HCT116 (cell line): ENCODE data around the gene RNF126. TPM values are rescaled to one million over a fixed set of nuclear protein-coding genes. Genes with fewer than 3 reads are reported as not detected.

Source experiments
- ATAC-seq: fragments of 200-7000 bp; cut with Tn5 transposase; 2 replicates; pipeline ENCODE4 v1.9.1; 2020; ENCODE audit warnings: mild to moderate bottlenecking, moderate library complexity
- BruUV-seq: library from RNA; stranded (reverse); fragments of 400-500 nt; replicated peaks from 2 replicates; lab custom pipeline; 2021; lab: Mats Ljungman, UMichigan
- CTCF ChIA-PET: fragments of 300-600 bp; sonication (Branson Sonifier 250); formaldehyde crosslinking; loops from one replicate; lab custom pipeline; 2021; ENCODE audit warnings: antibody characterized with exemption; lab: Charles Lee
- POLR2A ChIA-PET: fragments of 300-600, 350-600 bp; sonication (Branson Sonifier 250); formaldehyde crosslinking; loops from one replicate; lab custom pipeline; 2021; ENCODE audit warnings: antibody characterized with exemption; lab: Charles Lee
- RAD21 ChIA-PET, 2 experiments: fragments of 300-600 bp; sonication (Branson Sonifier 250); formaldehyde crosslinking; loops; one replicate each; lab custom pipeline; 2023; ENCODE audit warnings: low total read pairs in 2 of 2; ENCODE audit not compliant: uncharacterized antibody in 2 of 2, unreplicated experiment in 2 of 2, low non-redundant PET in 1 of 2; lab: Charles Lee
- DNase-seq: peaks from one replicate; pipeline ENCODE4 v3.0.0-alpha.2; 2010; ENCODE audit warnings: low read depth, low spot score
- H2AFZ ChIP-seq: fragments of 200-600 bp; shearing (Covaris generic), sonication (generic); 2 replicates; pipeline ENCODE4 v1.6.1; 2017; ENCODE audit warnings: low read depth, mixed run types, mixed read lengths, antibody characterized with exemption, low read length; ENCODE audit not compliant: poor library complexity, severe bottlenecking
- H3K27ac ChIP-seq: 2 replicates; pipeline ENCODE4 v1.5.1; 2012; ENCODE audit warnings: low read depth, low read length
- H3K27me3 ChIP-seq: fragments of 200-600 bp; sonication (generic); 2 replicates; pipeline ENCODE4 v1.6.1; 2016; ENCODE audit warnings: mixed run types, low read length, mixed read lengths; ENCODE audit not compliant: insufficient read depth
- H3K36me3 ChIP-seq, 2 experiments: fragments of 200-500 bp in 1 of 2; fragments of 200-600 bp in 1 of 2; sonication (Bioruptor generic) in 1 of 2; sonication (generic) in 1 of 2; 2 replicates each; pipeline versions ENCODE4 v1.5.1 to v1.6.1; 2014 to 2016; ENCODE audit warnings: low read length in 2 of 2, inconsistent platforms in 1 of 2, mixed read lengths in 1 of 2, mixed run types in 1 of 2; ENCODE audit not compliant: insufficient read depth in 2 of 2, control insufficient read depth in 1 of 2
- H3K4me1 ChIP-seq, 2 experiments: fragments of 200-600 bp in 1 of 2; sonication (generic) in 1 of 2; 2 replicates each; pipeline versions ENCODE4 v1.5.1 to v1.6.1; 2012 to 2017; ENCODE audit warnings: low read length in 2 of 2, inconsistent platforms in 1 of 2, mild to moderate bottlenecking in 1 of 2, mixed read lengths in 1 of 2, mixed run types in 1 of 2, moderate library complexity in 1 of 2; ENCODE audit not compliant: insufficient read depth in 2 of 2, control insufficient read depth in 1 of 2
- H3K4me2 ChIP-seq: fragments of 200-600 bp; sonication (generic); 2 replicates; pipeline ENCODE4 v1.6.1; 2017; ENCODE audit warnings: mixed run types, low read length, mixed read lengths
- H3K4me3 ChIP-seq, 2 experiments: fragments of 200-600 bp in 1 of 2; sonication (generic) in 1 of 2; replicated peaks in 1 of 2; 2 replicates each; pipeline ENCODE4 v1.5.1; 2011 to 2016; ENCODE audit warnings: low read length in 2 of 2, control low read depth in 1 of 2, low read depth in 1 of 2, mild to moderate bottlenecking in 1 of 2, mixed read lengths in 1 of 2, mixed run types in 1 of 2
- H3K79me2 ChIP-seq: fragments of 200-600 bp; sonication (generic); 2 replicates; pipeline ENCODE4 v1.6.1; 2017; ENCODE audit warnings: mild to moderate bottlenecking, mixed run types, low read length, moderate library complexity, mixed read lengths; ENCODE audit not compliant: insufficient read depth
- H3K9ac ChIP-seq: fragments of 200-600 bp; sonication (generic); 2 replicates; pipeline ENCODE4 v1.6.1; 2016; ENCODE audit warnings: low read length, mixed read lengths
- H3K9me2 ChIP-seq: fragments of 200-600 bp; sonication (generic), shearing (Covaris generic); 2 replicates; pipeline ENCODE4 v1.6.1; 2017; ENCODE audit warnings: mixed run types, mild to moderate bottlenecking, moderate library complexity; ENCODE audit not compliant: insufficient read depth
- H3K9me3 ChIP-seq, 2 experiments: fragments of 200-500 bp in 1 of 2; fragments of 200-600 bp in 1 of 2; sonication (Bioruptor generic) in 1 of 2; sonication (generic) in 1 of 2; 2 replicates each; pipeline ENCODE4 v1.6.1; 2014 to 2017; ENCODE audit warnings: low read length in 2 of 2, mixed read lengths in 2 of 2, inconsistent platforms in 1 of 2, low read depth in 1 of 2, mild to moderate bottlenecking in 1 of 2, mixed run types in 1 of 2, moderate library complexity in 1 of 2; ENCODE audit not compliant: control insufficient read depth in 1 of 2, insufficient read depth in 1 of 2
- H4K20me1 ChIP-seq: fragments of 200-600 bp; sonication (generic), shearing (Covaris generic); 2 replicates; pipeline ENCODE4 v1.6.1; 2017; ENCODE audit warnings: mixed run types, mild to moderate bottlenecking, moderate library complexity; ENCODE audit not compliant: insufficient read depth
- CEBPB ChIP-seq: IDR thresholded peaks from 2 replicates; pipeline ENCODE4 v1.6.1; 2012; ENCODE audit warnings: low read depth
- EGR1 ChIP-seq: IDR thresholded peaks from 2 replicates; pipeline ENCODE4 v1.6.1; 2012; ENCODE audit warnings: low read depth
- ELF1 ChIP-seq: IDR thresholded peaks from 2 replicates; pipeline ENCODE4 v1.6.1; 2012; ENCODE audit warnings: low read depth, borderline replicate concordance
- EZH2 ChIP-seq: fragments of 200-600 bp; sonication (generic); IDR thresholded peaks from 2 replicates; pipeline ENCODE4 v1.6.1; 2017; ENCODE audit warnings: antibody characterized with exemption, mixed run types
- FOSL1 ChIP-seq: IDR thresholded peaks from 2 replicates; pipeline ENCODE4 v1.6.1; 2012; ENCODE audit warnings: low read depth
- JUND ChIP-seq: IDR thresholded peaks from 2 replicates; pipeline ENCODE4 v1.6.1; 2012
- POLR2AphosphoS5 ChIP-seq: IDR thresholded peaks from 2 replicates; pipeline ENCODE4 v1.6.1; 2011; ENCODE audit warnings: mild to moderate bottlenecking, low read depth, low read length, moderate library complexity
- RAD21 ChIP-seq: IDR thresholded peaks from 2 replicates; pipeline ENCODE4 v1.6.1; 2012; ENCODE audit warnings: low read depth, mild to moderate bottlenecking
- REST ChIP-seq: IDR thresholded peaks from 2 replicates; pipeline ENCODE4 v1.6.1; 2012; ENCODE audit warnings: low read depth
- SP1 ChIP-seq: IDR thresholded peaks from 2 replicates; pipeline ENCODE4 v1.6.1; 2012; ENCODE audit warnings: low read depth
- TCF7L2 ChIP-seq: IDR thresholded peaks from 2 replicates; pipeline ENCODE4 v1.7.0; 2011; ENCODE audit warnings: borderline replicate concordance, inconsistent platforms; ENCODE audit not compliant: insufficient read depth, insufficient read length; ENCODE audit errors: extremely low read depth
- intact Hi-C: fragments of 100-400 bp; cut with micrococcal nuclease; formaldehyde crosslinking; loops from 2 replicates; pipeline ENCODE4 v1.10.0; 2022
- total RNA-seq: library from RNA; stranded (reverse); gene quantifications from one replicate; pipeline ENCODE4 v1.2.1, GENCODE V29; 2021; ENCODE audit not compliant: unreplicated experiment

RNF126 gene
- total RNA-seq, 1 experiment from 2014 or later: 93.8 TPM

- ChIA-PET POLR2A (no interaction called here), CTCF (no interaction called here), RAD21 (no interaction called here)
- H3K4me2 ChIP-seq: no peak overlapping the region
- no peak for ATAC-seq
- no peaks in the 10 kb centered on the region for H3K9me3 ChIP-seq
- no peaks in the 10 kb centered on the region for H4K20me1 ChIP-seq
- intact Hi-C loops: no loop called here
- H2AFZ ChIP-seq: no peak overlapping the region
- no peak overlapping the region for H3K4me3 ChIP-seq
- no peak overlapping the region for H3K9ac ChIP-seq
- peaks cover 11 to 47% of the 10 kb centered on the region in 2 experiments; a peak in 3 of 4 replicates for H3K36me3 ChIP-seq
- H3K9me2 ChIP-seq: no peaks in the 10 kb centered on the region
- TF ChIP-seq SP1 (no peak), CEBPB (no peak), POLR2AphosphoS5 (no peak), EZH2 (no peak), FOSL1 (no peak)
- no peak for DNase-seq
- H3K79me2 ChIP-seq: peaks cover 85% of the 10 kb centered on the region
- no peak overlapping the region for H3K27ac ChIP-seq
- no peaks in the 10 kb centered on the region for H3K27me3 ChIP-seq
- BruUV-seq: no TSS peak
- no peaks in the 10 kb centered on the region for H3K4me1 ChIP-seq
Measured at GRCh38 chr19:653425-653824, 9.6 kb downstream of the RNF126 start.

GRCh38 chr19:652467-653389, 10.3 kb downstream of the RNF126 start:
- CTCF ChIA-PET: no interaction called here
- Histone ChIP-seq H3K4me3 (no peak overlapping the region), H4K20me1 (no peaks in the 10 kb centered on the region)

More at GRCh38 chr19:652467-653389, 10.3 kb downstream of the RNF126 start:
- no peak overlapping the region for H2AFZ ChIP-seq
- TF ChIP-seq POLR2AphosphoS5: no peak
- TF ChIP-seq REST: no peak
- TF ChIP-seq ELF1: no peak
- TF ChIP-seq TCF7L2: no peak
- no peak for TF ChIP-seq EGR1
- TF ChIP-seq RAD21: no peak
- no peak for TF ChIP-seq JUND
- H3K9me3 ChIP-seq: no peaks in the 10 kb centered on the region
- no peaks in the 10 kb centered on the region for H3K9me2 ChIP-seq
- ATAC-seq: no peak
- RAD21 ChIA-PET: no interaction called here
- H3K9ac ChIP-seq: no peak overlapping the region
- H3K79me2 ChIP-seq: peaks cover 78% of the 10 kb centered on the region
- H3K27ac ChIP-seq: no peak overlapping the region
- no peaks in the 10 kb centered on the region for H3K4me1 ChIP-seq
- POLR2A ChIA-PET: no interaction called here
- H3K36me3 ChIP-seq: peaks cover 14 to 45% of the 10 kb centered on the region in 2 experiments
- H3K4me2 ChIP-seq: no peak overlapping the region
- no peak for DNase-seq
- no peaks in the 10 kb centered on the region for H3K27me3 ChIP-seq
- no TSS peak for BruUV-seq
- intact Hi-C loops: no loop called here
